Measurements from ENCODE around the gene CD109.

GRCh38 chr6:73649783-73650182 lies 46.2 kb upstream of the CD109 start:
- TF ChIP-seq CTCF (IDR thresholded peaks at IDR 0.05; ENCODE audit: low read depth, low read length): no peak
- no peak for TF ChIP-seq MAX (IDR thresholded peaks at IDR 0.05; ENCODE audit: low read depth, low read length)
- no peak for TF ChIP-seq MYC (IDR thresholded peaks at IDR 0.05; ENCODE audit: low read depth, low read length)

All from NB4 (cell line).